ENCODE results near the gene INF2. TPM values are rescaled to one million over a fixed set of nuclear protein-coding genes. Genes with fewer than 3 reads are reported as not detected.

The INF2 gene
- polyA plus RNA-seq, 1 donor (not counting 4 experiments of a cell fraction or from before 2014, with no cell fraction given): 22.6 TPM

DNA sequence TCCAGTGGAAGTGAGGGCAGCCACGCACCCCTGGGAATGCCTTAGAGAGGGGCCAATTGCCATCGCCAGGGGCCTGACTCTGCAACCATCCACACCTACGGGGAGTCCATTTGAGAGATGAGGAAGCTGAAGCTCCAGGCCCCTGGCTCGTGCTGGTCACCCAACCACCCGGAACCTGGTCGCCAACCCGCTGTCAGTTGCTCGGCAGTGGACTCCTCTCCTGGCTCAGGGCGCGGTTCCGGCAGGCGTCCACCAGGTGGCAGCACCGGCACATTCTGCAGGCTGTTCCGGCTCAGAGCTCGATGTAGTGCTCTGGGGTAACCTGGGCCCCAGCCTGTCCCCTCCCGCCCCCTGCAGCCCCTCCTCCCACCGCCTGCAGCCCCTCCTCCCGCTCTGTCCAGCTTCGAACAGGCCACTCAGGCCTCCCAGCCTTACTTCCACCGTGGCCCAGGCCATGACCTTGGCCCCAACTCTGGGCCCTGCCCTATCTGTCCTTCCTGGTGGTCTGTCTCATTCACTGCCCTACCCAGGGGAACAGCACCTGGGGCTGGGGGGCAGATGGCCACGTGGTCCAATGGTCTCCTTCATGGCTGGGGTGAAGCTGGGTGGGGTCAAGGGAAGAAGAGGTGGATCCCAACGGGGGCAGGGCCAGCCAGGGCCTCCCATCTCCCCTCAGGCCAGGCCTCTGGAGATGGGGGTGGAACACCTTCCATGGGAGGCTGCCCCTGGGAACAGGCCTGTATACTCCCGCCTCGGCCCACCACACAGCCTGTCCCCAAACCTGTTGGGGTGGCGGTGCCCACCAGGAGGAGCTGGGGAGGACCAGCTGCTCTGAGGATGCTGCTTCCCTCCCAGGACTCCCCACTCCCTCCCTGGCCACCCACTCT is 79.3 kb downstream of the INF2 start:
- DNase-seq (ENCODE audit: low read depth, low spot score) (no peak), FAIRE-seq (no peak)
- no peaks in the 10 kb centered on the region for H3K9me3 ChIP-seq (ENCODE audit: control insufficient read depth, low read depth, low read length)
- H2AFZ ChIP-seq (ENCODE audit: control insufficient read depth, low read length): no peak overlapping the region
- dilution Hi-C loops (cut with MboI; ENCODE audit: extremely low pct_ligation_motif_present, low sequenced_read_pairs): no loop called here
- TF ChIP-seq, protein P1, sequence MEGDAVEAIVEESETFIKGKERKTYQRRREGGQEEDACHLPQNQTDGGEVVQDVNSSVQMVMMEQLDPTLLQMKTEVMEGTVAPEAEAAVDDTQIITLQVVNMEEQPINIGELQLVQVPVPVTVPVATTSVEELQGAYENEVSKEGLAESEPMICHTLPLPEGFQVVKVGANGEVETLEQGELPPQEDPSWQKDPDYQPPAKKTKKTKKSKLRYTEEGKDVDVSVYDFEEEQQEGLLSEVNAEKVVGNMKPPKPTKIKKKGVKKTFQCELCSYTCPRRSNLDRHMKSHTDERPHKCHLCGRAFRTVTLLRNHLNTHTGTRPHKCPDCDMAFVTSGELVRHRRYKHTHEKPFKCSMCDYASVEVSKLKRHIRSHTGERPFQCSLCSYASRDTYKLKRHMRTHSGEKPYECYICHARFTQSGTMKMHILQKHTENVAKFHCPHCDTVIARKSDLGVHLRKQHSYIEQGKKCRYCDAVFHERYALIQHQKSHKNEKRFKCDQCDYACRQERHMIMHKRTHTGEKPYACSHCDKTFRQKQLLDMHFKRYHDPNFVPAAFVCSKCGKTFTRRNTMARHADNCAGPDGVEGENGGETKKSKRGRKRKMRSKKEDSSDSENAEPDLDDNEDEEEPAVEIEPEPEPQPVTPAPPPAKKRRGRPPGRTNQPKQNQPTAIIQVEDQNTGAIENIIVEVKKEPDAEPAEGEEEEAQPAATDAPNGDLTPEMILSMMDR (optimal IDR thresholded peaks at IDR 0.05 in 1 of 3, IDR thresholded peaks at IDR 0.05 in 1 of 3, conservative IDR thresholded peaks at IDR 0.05 in 1 of 3; ENCODE audit: extremely low read depth in 1 of 3, insufficient read depth in 2 of 3, low read length in 3 of 3): peak; percentile 73 to 98 (median 93)
- TF ChIP-seq EZH2 (IDR thresholded peaks at IDR 0.05; ENCODE audit: low read length): no peak
- H3K27ac ChIP-seq (ENCODE audit: control insufficient read depth, insufficient read depth, low read length): no peak overlapping the region
- H3K9ac ChIP-seq (ENCODE audit: control insufficient read depth, extremely low read depth, insufficient read depth, low read length): no peak overlapping the region
- no peaks in the 10 kb centered on the region for H3K4me1 ChIP-seq (ENCODE audit: control insufficient read depth, extremely low read depth, insufficient read depth, low read length)
- H3K79me2 ChIP-seq (ENCODE audit: control insufficient read depth, insufficient read depth, low read length): no peaks in the 10 kb centered on the region
- H3K9me1 ChIP-seq (ENCODE audit: control insufficient read depth, extremely low read depth, insufficient read depth, low read length): no peaks in the 10 kb centered on the region
- H3K4me3 ChIP-seq (ENCODE audit: control insufficient read depth in 2 of 3, extremely low read depth in 1 of 3, insufficient read depth in 2 of 3, low read depth in 1 of 3, low read length in 3 of 3): no peak overlapping the region
- no peaks in the 10 kb centered on the region for H3K27me3 ChIP-seq (ENCODE audit: control insufficient read depth, extremely low read depth, insufficient read depth, low read length)
- no peak overlapping the region for H3K4me2 ChIP-seq (ENCODE audit: control insufficient read depth, extremely low read depth, insufficient read depth, low read depth, low read length)
- H3K36me3 ChIP-seq (ENCODE audit: control insufficient read depth in 2 of 2, extremely low read depth in 1 of 2, insufficient read depth in 2 of 2, low read length in 2 of 2): peaks cover 16 to 20% of the 10 kb centered on the region in 2 experiments
- no peaks in the 10 kb centered on the region for H4K20me1 ChIP-seq (ENCODE audit: control insufficient read depth, extremely low read depth, insufficient read depth, low read length)

DNA sequence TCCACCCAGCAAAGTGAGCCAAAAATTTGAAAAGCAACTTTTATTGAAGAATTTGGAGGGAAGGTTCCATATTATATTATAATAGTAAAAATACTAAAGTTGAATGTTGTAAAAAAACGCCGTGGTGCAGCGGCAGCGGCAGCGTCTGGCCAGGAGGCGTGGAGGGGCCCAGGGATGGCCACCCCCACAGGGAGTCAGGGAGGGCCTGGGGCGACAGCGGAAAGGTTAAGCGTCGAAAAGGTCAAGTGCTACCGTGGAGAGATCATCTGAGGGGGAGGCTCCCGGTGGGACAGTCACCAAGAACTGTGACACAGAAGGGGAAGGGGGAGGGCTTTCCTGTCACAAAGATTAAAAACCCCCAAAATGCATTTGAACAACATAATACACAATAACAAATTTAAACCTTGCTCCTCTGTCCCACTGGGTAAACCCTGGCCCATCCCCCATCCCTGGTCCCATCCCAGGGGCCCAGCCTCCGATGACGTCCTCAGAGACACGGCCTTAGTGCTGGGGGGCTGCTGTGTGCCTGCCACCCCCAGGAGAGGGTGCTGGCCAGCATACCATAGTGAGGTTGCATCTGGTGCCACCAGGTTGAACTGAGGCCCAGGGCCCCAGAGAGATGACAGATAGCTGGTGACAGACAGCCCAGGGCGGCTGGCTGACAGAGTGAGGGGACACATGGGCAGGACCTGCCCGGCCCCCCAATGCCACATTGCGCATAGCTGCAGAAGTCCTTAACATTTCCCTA is 80.1 kb downstream of the INF2 start:
- no peak overlapping the region for H3K4me3 ChIP-seq (ENCODE audit: control insufficient read depth in 2 of 3, extremely low read depth in 1 of 3, insufficient read depth in 2 of 3, low read depth in 1 of 3, low read length in 3 of 3)
- DNase-seq (ENCODE audit: low read depth, low spot score): no peak
- no peaks in the 10 kb centered on the region for H3K9me3 ChIP-seq (ENCODE audit: control insufficient read depth, low read depth, low read length)
- TF ChIP-seq, protein P1 (optimal IDR thresholded peaks at IDR 0.05 in 1 of 3, IDR thresholded peaks at IDR 0.05 in 1 of 3, conservative IDR thresholded peaks at IDR 0.05 in 1 of 3; ENCODE audit: extremely low read depth in 1 of 3, insufficient read depth in 2 of 3, low read length in 3 of 3): no peak
- no peak overlapping the region for H3K4me2 ChIP-seq (ENCODE audit: control insufficient read depth, extremely low read depth, insufficient read depth, low read depth, low read length)
- peaks cover 16 to 20% of the 10 kb centered on the region in 2 experiments for H3K36me3 ChIP-seq (ENCODE audit: control insufficient read depth in 2 of 2, extremely low read depth in 1 of 2, insufficient read depth in 2 of 2, low read length in 2 of 2)
- no peaks in the 10 kb centered on the region for H3K27me3 ChIP-seq (ENCODE audit: control insufficient read depth, extremely low read depth, insufficient read depth, low read length)
- no peak overlapping the region for H3K27ac ChIP-seq (ENCODE audit: control insufficient read depth, insufficient read depth, low read length)
- no peaks in the 10 kb centered on the region for H3K79me2 ChIP-seq (ENCODE audit: control insufficient read depth, insufficient read depth, low read length)
- H3K9me1 ChIP-seq (ENCODE audit: control insufficient read depth, extremely low read depth, insufficient read depth, low read length): no peaks in the 10 kb centered on the region
- H3K9ac ChIP-seq (ENCODE audit: control insufficient read depth, extremely low read depth, insufficient read depth, low read length): no peak overlapping the region
- H4K20me1 ChIP-seq (ENCODE audit: control insufficient read depth, extremely low read depth, insufficient read depth, low read length): no peaks in the 10 kb centered on the region
- H2AFZ ChIP-seq (ENCODE audit: control insufficient read depth, low read length): no peak overlapping the region
- dilution Hi-C loops (cut with MboI; ENCODE audit: extremely low pct_ligation_motif_present, low sequenced_read_pairs): no loop called here
- no peak for FAIRE-seq
- no peaks in the 10 kb centered on the region for H3K4me1 ChIP-seq (ENCODE audit: control insufficient read depth, extremely low read depth, insufficient read depth, low read length)

All from keratinocyte (primary cell).